CD4-positive, alpha-beta memory T cell (primary cell): ENCODE results near the gene IFFO2. TPM values are rescaled to one million over a fixed set of nuclear protein-coding genes. Genes with fewer than 3 reads are reported as not detected.

Experiments
- CTCF ChIA-PET: fragments of 350-600 bp; sonication (Branson Sonifier 250); formaldehyde crosslinking; loops from one replicate; lab custom pipeline; 2021; ENCODE audit warnings: inconsistent platforms; ENCODE audit not compliant: partially characterized antibody; lab: Charles Lee
- POLR2A ChIA-PET: fragments of 350-600 bp; sonication (Branson Sonifier 250); formaldehyde crosslinking; loops from one replicate; lab custom pipeline; 2021; ENCODE audit not compliant: partially characterized antibody; lab: Charles Lee
- DNase-seq, 5 donors: peaks; one replicate each; pipeline versions ENCODE4 v3.0.0 to v3.0.0-alpha.2; 2020 to 2022; ENCODE audit warnings: mixed read lengths in 1 of 5
- H3K27ac ChIP-seq: one replicate; pipeline ENCODE4 v1.7.0; 2013; ENCODE audit warnings: low read depth, low read length
- H3K27me3 ChIP-seq: 2 replicates; pipeline ENCODE4 v1.7.0; 2013; ENCODE audit warnings: mild to moderate bottlenecking, low read length, moderate library complexity; ENCODE audit not compliant: insufficient read depth
- H3K36me3 ChIP-seq: 2 replicates; pipeline ENCODE4 v1.7.0; 2013; ENCODE audit warnings: mild to moderate bottlenecking, low read length, moderate library complexity; ENCODE audit not compliant: insufficient read depth
- H3K4me1 ChIP-seq: 2 replicates; pipeline ENCODE4 v1.7.0; 2013; ENCODE audit warnings: mild to moderate bottlenecking, low read length, moderate library complexity; ENCODE audit not compliant: insufficient read depth
- H3K4me3 ChIP-seq, 2 donors: one replicate each; pipeline ENCODE4 v1.7.0; 2013; ENCODE audit warnings: low read length in 2 of 2, mild to moderate bottlenecking in 1 of 2
- H3K9me3 ChIP-seq, 2 donors: one replicate each; pipeline ENCODE4 v1.7.0; 2013; ENCODE audit warnings: low read length in 2 of 2, control low read depth in 1 of 2; ENCODE audit not compliant: control insufficient read depth in 1 of 2
- H3K27ac Mint-ChIP-seq, 7 donors: one replicate each; pipeline ENCODE4 v1.8.0; 2020 to 2021; ENCODE audit warnings: mixed read lengths in 7 of 7, mild to moderate bottlenecking in 6 of 7, inconsistent platforms in 3 of 7, moderate library complexity in 3 of 7
- H3K27me3 Mint-ChIP-seq, 2 donors: one replicate each; pipeline ENCODE4 v1.8.0; 2020 to 2021; ENCODE audit warnings: mixed read lengths in 2 of 2
- H3K36me3 Mint-ChIP-seq, 2 donors: one replicate each; pipeline ENCODE4 v1.8.0; 2020 to 2021; ENCODE audit warnings: mixed read lengths in 2 of 2, inconsistent platforms in 1 of 2, mild to moderate bottlenecking in 1 of 2
- H3K4me1 Mint-ChIP-seq, 4 donors: one replicate each; pipeline ENCODE4 v1.8.0; 2020 to 2021; ENCODE audit warnings: mixed read lengths in 4 of 4, mild to moderate bottlenecking in 1 of 4
- H3K4me3 Mint-ChIP-seq, 8 donors: one replicate each; pipeline ENCODE4 v1.8.0; 2020 to 2021; ENCODE audit warnings: mixed read lengths in 8 of 8, mild to moderate bottlenecking in 7 of 8, moderate library complexity in 6 of 8, inconsistent platforms in 3 of 8
- H3K9me3 Mint-ChIP-seq, 8 donors: one replicate each; pipeline ENCODE4 v1.8.0; 2020 to 2021; ENCODE audit warnings: mixed read lengths in 8 of 8, mild to moderate bottlenecking in 5 of 8, inconsistent platforms in 3 of 8, moderate library complexity in 1 of 8
- intact Hi-C: fragments of 100-400 bp; cut with micrococcal nuclease; formaldehyde crosslinking; loops from one replicate; pipeline ENCODE4 v1.15.1; 2023
- polyA plus RNA-seq, 2 donors: library from polyadenylated mRNA; unstranded; fragments of 300-500 nt; fragmentation: Illumina TruSeq; gene quantifications; one replicate each; pipeline ENCODE4 v1.2.3, GENCODE V29; 2021
- total RNA-seq, 2 experiments: library from RNA; stranded (reverse); gene quantifications; one replicate each; pipeline ENCODE4 v1.2.3, GENCODE V29; 2021

Gene IFFO2
- total and polyA plus RNA-seq, 4 experiments from 2014 or later = 1.3 to 41.3 (median 22.1) TPM

DNA sequence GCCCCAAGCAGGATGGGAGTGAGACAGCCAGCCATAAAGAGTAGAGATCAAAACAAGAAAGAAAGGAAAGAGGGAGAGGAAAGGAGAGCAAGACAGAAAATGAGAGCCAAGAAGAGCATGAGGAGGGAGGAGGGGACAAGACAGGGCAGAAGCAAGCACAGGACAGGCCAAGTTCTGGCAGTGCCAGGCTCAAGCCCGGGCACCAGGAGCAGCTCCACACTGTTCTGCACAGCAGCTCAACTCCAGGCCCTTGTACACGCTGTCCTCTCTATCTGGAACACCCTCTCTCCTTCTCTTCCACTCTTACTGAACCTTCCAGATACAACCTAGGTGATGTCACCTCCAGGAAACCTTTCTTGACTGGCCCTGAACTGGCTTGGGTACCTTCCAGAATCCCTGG lies 11.7 kb downstream of the IFFO2 start:
- no peak for DNase-seq
- Histone ChIP-seq H3K9me3 (no peaks in the 10 kb centered on the region), H3K36me3 (no peaks in the 10 kb centered on the region), H3K4me1 (peaks cover 97% of the 10 kb centered on the region), H3K27ac (peak overlapping the region; percentile 16), H3K27me3 (no peaks in the 10 kb centered on the region), H3K4me3 (no peak overlapping the region)
- H3K27me3 Mint-ChIP-seq = no peaks in the 10 kb centered on the region
- H3K36me3 Mint-ChIP-seq = peaks cover 3 to 16% of the 10 kb centered on the region in 2 donors
- CTCF ChIA-PET = interaction anchor here (1.8 to 3.6 kb wide), 5 partner anchors 8 to 37 kb away, joined by 7 to 16 read pairs (median 12); no protein-coding TSS in a partner anchor
- peak overlapping the region; percentile 17 to 78 (median 56) for H3K4me3 Mint-ChIP-seq
- intact Hi-C loops = no loop called here
- H3K27ac Mint-ChIP-seq = peak overlapping the region; percentile 50 to 85 (median 79)
- POLR2A ChIA-PET = interaction anchor here (2.4 to 20.6 kb wide), 3 partner anchors 9 to 17 kb away, joined by 12 to 599 read pairs (median 34); partner anchors contain the start of gene IFFO2
- peaks cover 69 to 94% (median 88%) of the 10 kb centered on the region in 4 donors for H3K4me1 Mint-ChIP-seq
- H3K9me3 Mint-ChIP-seq = no peaks in the 10 kb centered on the region

DNA sequence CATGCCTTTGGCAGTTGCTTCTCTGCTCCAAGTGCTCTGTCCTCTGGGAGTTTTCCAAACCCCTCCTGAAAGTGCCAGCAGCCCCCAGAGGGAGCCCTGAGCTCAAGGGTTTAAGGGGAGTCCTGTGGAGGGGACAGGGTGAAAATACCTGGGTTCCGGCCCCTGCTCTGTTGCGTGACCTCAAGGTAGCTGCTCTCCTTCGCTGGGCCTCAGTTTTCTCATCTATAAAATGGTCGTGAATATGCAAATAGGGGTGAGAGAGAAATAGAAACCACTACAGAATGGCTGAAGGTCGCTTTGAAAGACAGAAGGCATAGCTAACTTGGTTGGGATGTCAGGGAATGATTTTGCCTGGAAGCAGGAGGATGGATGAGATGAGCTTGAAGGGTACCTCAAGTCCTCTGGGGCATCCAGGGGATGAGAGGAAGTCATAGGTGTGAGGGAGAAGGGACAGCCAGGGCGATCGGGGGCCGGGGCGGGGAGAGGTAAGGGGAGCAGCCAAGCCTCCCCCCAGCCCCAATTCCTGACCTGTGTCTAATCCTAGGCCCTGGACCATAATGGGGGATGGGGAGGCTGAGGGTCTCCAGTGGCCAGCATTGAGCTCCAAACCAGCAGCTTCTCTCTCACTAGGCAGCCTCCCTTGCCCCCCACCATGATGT lies 12.4 kb downstream of the IFFO2 start:
- Mint-ChIP-seq H3K36me3 (peaks cover 3 to 17% of the 10 kb centered on the region in 2 donors), H3K4me3 (peak overlapping the region; percentile 43 to 73 (median 56)), H3K27ac (peak overlapping the region; percentile 61 to 93 (median 86)), H3K27me3 (no peaks in the 10 kb centered on the region), H3K9me3 (no peaks in the 10 kb centered on the region), H3K4me1 (peaks cover 64 to 93% (median 86%) of the 10 kb centered on the region in 4 donors)
- Histone ChIP-seq H3K4me3 (no peak overlapping the region), H3K9me3 (no peaks in the 10 kb centered on the region), H3K27ac (no peak overlapping the region), H3K36me3 (no peaks in the 10 kb centered on the region), H3K4me1 (peaks cover 97% of the 10 kb centered on the region), H3K27me3 (no peaks in the 10 kb centered on the region)
- DNase-seq = no peak
- ChIA-PET POLR2A (interaction anchor here (1.4 to 20.6 kb wide), 3 partner anchors 8 to 16 kb away, joined by 4 to 599 read pairs (median 34); partner anchors contain the start of gene IFFO2), CTCF (interaction anchor here (0.8 to 3.6 kb wide), 5 partner anchors 8 to 36 kb away, joined by 3 to 14 read pairs (median 7); no protein-coding TSS in a partner anchor)
- intact Hi-C loops = no loop called here

DNA sequence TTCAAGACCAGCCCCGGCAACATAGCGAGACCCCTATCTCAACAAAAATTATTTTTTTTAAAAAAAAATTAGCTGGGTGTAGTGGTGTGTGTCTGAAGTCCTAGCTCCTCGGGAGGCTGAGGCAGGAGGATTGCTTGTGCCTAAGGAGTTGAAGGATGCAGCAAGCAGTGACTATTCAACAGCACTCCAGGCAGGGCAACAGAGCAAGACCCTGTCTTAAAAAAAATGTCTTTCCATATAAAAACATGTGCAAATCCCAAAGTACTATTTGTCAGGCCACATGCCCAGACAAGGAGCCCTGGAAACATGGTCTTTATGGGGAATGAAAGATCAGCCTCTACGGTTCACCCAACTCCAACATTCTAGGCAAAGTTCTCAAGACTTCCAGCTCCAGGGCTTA lies 13.3 kb downstream of the IFFO2 start:
- Histone ChIP-seq H3K4me1 (peaks cover 97% of the 10 kb centered on the region), H3K27me3 (no peaks in the 10 kb centered on the region), H3K36me3 (no peaks in the 10 kb centered on the region), H3K9me3 (no peaks in the 10 kb centered on the region), H3K4me3 (no peak overlapping the region), H3K27ac (no peak overlapping the region)
- Mint-ChIP-seq H3K9me3 (no peaks in the 10 kb centered on the region), H3K27ac (peak overlapping the region in 4 of 7 donors; percentile 63 to 83 (median 72)), H3K4me1 (peaks cover 56 to 93% (median 80%) of the 10 kb centered on the region in 4 donors), H3K4me3 (peak overlapping the region in 3 of 8 donors; percentile 7 to 28 (median 18)), H3K36me3 (peaks cover 3 to 13% of the 10 kb centered on the region in 2 donors), H3K27me3 (no peaks in the 10 kb centered on the region)
- ChIA-PET CTCF (interaction anchor here (0.8 to 2.2 kb wide), 6 partner anchors 9 to 36 kb away, joined by 3 to 10 read pairs (median 6); no protein-coding TSS in a partner anchor), POLR2A (interaction anchor here (1.4 to 20.6 kb wide), 3 partner anchors 9 to 15 kb away, joined by 4 to 599 read pairs (median 34); partner anchors contain the start of gene IFFO2)
- DNase-seq = no peak
- intact Hi-C loops = no loop called here

DNA sequence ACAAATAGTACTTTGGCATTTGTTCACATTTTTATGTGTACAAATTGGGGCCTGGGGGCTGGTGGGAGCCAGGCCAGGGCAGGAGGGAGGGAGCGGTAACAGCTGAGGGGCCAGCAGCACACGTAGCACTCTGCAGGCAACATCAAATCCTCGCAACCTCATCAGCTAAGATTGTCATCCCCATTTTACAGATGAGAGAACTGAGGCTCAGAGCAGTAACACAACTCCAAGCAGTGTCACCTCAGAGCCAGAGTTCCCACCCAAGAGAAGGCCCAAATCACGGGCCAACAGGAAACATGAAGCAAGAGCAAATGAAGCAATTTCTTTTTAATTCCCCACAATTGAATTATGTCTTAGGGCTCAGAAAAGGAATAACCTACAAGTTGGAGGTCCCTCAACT lies 14.1 kb downstream of the IFFO2 start:
- peak overlapping the region; percentile 0 for H3K27ac ChIP-seq
- POLR2A ChIA-PET = interaction anchor here (1.4 to 20.6 kb wide), 3 partner anchors 10 to 14 kb away, joined by 4 to 599 read pairs (median 34); partner anchors contain the start of gene IFFO2

DNA sequence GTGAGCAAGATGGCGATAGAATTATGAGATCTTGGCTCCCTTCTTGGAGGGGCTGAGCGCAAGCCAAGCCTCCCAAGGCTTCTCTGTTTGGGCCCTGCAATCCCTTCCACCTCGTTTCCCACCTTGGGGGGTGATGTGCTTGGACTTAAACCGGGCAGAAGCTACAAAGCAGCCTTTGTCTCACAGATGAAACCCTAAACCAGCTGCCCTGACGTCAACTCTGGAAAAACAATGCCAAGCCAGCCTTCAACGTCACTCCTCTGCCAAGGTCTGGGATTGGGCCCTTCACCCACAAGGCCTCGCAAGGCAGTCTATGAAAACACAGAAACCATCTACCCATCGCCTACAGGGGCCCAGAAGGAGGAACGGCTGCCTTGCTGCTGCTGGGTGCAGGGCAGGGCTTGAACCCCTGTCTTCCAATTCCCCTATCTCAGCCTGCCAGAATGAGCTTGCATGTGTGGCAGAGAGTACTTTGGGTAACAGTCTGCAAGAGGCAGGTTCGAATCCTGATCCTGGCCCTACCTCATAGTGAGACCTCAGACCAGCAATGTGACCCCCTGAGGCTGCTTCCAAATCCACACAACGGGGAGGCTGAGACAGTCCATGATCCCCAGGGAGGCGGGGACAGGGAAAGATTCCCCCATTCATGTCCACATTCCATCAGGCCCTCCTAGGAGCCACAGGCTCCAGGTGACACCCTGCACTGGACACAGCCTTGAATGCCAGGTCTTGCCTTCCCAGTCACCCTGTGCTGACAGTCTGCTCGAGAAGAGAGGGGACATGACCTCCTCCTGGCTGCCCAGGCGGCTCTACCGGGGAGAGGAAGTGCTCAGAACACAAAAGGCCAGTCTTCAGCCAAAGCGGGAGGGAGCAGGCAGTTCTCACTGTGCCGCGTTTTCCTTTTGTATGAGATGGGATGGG lies 15.0 kb downstream of the IFFO2 start:
- intact Hi-C loops = no loop called here
- H3K9me3 Mint-ChIP-seq = no peaks in the 10 kb centered on the region
- ChIA-PET CTCF (interaction anchor here (1.0 to 2.0 kb wide), 4 partner anchors 18 to 35 kb away, joined by 3 to 10 read pairs (median 4); no protein-coding TSS in a partner anchor), POLR2A (interaction anchor here (1.0 to 20.6 kb wide), 4 partner anchors 12 to 15 kb away, joined by 3 to 599 read pairs (median 19); partner anchors contain the start of gene IFFO2)
- no peaks in the 10 kb centered on the region for H3K27me3 ChIP-seq
- no peak for DNase-seq
- H3K27ac Mint-ChIP-seq = peak overlapping the region; percentile 46 to 94 (median 70)
- H3K4me1 ChIP-seq = peaks cover 96% of the 10 kb centered on the region
- no peaks in the 10 kb centered on the region for H3K36me3 ChIP-seq
- peak overlapping the region; percentile 0 for H3K27ac ChIP-seq
- H3K27me3 Mint-ChIP-seq = no peaks in the 10 kb centered on the region
- H3K36me3 Mint-ChIP-seq = peaks cover 3 to 16% of the 10 kb centered on the region in 2 donors
- no peaks in the 10 kb centered on the region for H3K9me3 ChIP-seq
- peaks cover 49 to 93% (median 78%) of the 10 kb centered on the region in 4 donors for H3K4me1 Mint-ChIP-seq
- no peak overlapping the region for H3K4me3 Mint-ChIP-seq
- no peak overlapping the region for H3K4me3 ChIP-seq

More for the DNA sequence above, 14.1 kb downstream of the IFFO2 start:
- Mint-ChIP-seq H3K36me3 (peaks cover 3 to 13% of the 10 kb centered on the region in 2 donors), H3K4me1 (peaks cover 50 to 93% (median 78%) of the 10 kb centered on the region in 4 donors), H3K9me3 (no peaks in the 10 kb centered on the region), H3K27me3 (no peaks in the 10 kb centered on the region), H3K27ac (peak overlapping the region in 4 of 7 donors; percentile 27 to 43 (median 36)), H3K4me3 (peak overlapping the region in 1 of 8 donors; percentile 1)
- H3K4me3 ChIP-seq = no peak overlapping the region
- intact Hi-C loops = no loop called here
- H3K36me3 ChIP-seq = no peaks in the 10 kb centered on the region
- no peaks in the 10 kb centered on the region for H3K9me3 ChIP-seq
- CTCF ChIA-PET = interaction anchor here (1.0 to 2.0 kb wide), 4 partner anchors 19 to 35 kb away, joined by 3 to 10 read pairs (median 4); no protein-coding TSS in a partner anchor
- H3K4me1 ChIP-seq = peaks cover 96% of the 10 kb centered on the region
- no peaks in the 10 kb centered on the region for H3K27me3 ChIP-seq
- DNase-seq = no peak

DNA sequence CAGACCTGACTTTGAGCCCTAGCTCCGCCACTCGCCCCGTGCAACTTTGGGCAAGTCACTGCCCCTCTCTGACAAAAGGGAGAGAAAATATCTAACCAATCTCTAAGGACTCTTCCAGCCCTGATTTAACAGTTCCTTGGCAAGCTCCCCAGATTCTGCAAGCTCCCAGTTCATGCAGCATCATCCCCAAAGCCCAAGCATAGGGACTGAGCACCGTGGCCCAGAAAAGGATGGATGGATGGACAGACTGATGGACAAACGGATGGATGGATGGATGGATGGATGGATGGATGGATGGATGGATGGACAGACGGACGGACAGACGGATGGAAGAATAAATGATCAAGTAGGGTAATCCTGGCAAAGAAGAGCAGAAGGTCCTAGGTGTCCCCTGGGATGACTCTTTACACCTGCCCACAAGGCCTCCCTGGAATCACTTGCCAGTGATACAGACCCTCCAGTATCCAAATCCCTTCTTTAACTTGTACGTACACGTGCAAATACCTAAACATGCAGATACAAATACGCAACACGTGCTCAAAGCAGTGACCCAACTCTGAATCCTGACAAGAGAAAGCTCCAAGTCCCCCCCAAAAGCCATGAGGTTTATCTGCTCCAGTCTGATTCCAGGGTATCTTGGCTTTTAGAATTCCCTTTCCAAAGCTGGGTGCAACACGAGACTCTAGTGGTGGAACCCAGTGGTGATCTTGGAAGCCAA lies 16.0 kb downstream of the IFFO2 start:
- Mint-ChIP-seq H3K9me3 (no peaks in the 10 kb centered on the region), H3K4me3 (peak overlapping the region in 4 of 8 donors; percentile 7 to 34 (median 8)), H3K4me1 (peaks cover 46 to 94% (median 79%) of the 10 kb centered on the region in 4 donors), H3K27me3 (no peaks in the 10 kb centered on the region), H3K27ac (peak overlapping the region; percentile 8 to 94 (median 88)), H3K36me3 (peaks cover 3 to 16% of the 10 kb centered on the region in 2 donors)
- no peak for DNase-seq
- Histone ChIP-seq H3K4me3 (no peak overlapping the region), H3K9me3 (no peaks in the 10 kb centered on the region), H3K27me3 (no peaks in the 10 kb centered on the region), H3K36me3 (no peaks in the 10 kb centered on the region), H3K4me1 (peaks cover 96% of the 10 kb centered on the region), H3K27ac (no peak overlapping the region)
- intact Hi-C loops = no loop called here
- ChIA-PET CTCF (interaction anchor here (0.6 to 1.0 kb wide), 2 partner anchors 32 to 46 kb away, joined by 3 to 5 read pairs; no protein-coding TSS in a partner anchor), POLR2A (interaction anchor here (1.0 to 20.6 kb wide), 3 partner anchors 12 to 16 kb away, joined by 3 to 599 read pairs (median 4); partner anchors contain the start of gene IFFO2)
